ENCODE measurements around the gene EMX2. TPM values are rescaled to one million over a fixed set of nuclear protein-coding genes. Genes with fewer than 3 reads are reported as not detected.

The EMX2 gene
- total and polyA plus RNA-seq, 4 donors, result 1.5 to 1.6 TPM; not detected in 2

- Histone ChIP-seq H3K4me3 (ENCODE audit: low read length in 2 of 2) (no peak overlapping the region), H3K27me3 (ENCODE audit: control insufficient read depth in 1 of 2, insufficient read depth in 2 of 2, low read length in 1 of 2) (peaks cover 0 to 2% of the 10 kb centered on the region in 2 donors)
These were observed 13.8 kb downstream of the EMX2 start for GRCh38 chr10:117556356-117556755.

GRCh38 chr10:117559712-117560111 lies 17.2 kb downstream of the EMX2 start:
- no peaks in the 10 kb centered on the region for H3K4me1 ChIP-seq (ENCODE audit: control insufficient read depth in 1 of 2, insufficient read depth in 2 of 2, low read length in 2 of 2)
- 80 to 83% methylated on average over 4 of the region's 4 CpGs for WGBS, 2 donors
- no peak overlapping the region for H3K4me3 ChIP-seq (ENCODE audit: low read length in 2 of 2)
- no peak for DNase-seq
- H3K36me3 ChIP-seq (ENCODE audit: control insufficient read depth in 1 of 2, insufficient read depth in 2 of 2, low read length in 1 of 2), result no peaks in the 10 kb centered on the region
- peaks cover 0 to 2% of the 10 kb centered on the region in 2 donors for H3K27me3 ChIP-seq (ENCODE audit: control insufficient read depth in 1 of 2, insufficient read depth in 2 of 2, low read length in 1 of 2)
- no peak for ATAC-seq (ENCODE audit: low FRiP score)
- intact Hi-C loops (cut with DNase I), result no loop called here
- H3K9me3 ChIP-seq (ENCODE audit: control insufficient read depth, low read length), result no peaks in the 10 kb centered on the region
- no peak overlapping the region for H3K27ac ChIP-seq (ENCODE audit: low read depth in 1 of 2, low read length in 2 of 2)

More at GRCh38 chr10:117556356-117556755, 13.8 kb downstream of the EMX2 start:
- no peaks in the 10 kb centered on the region for H3K4me1 ChIP-seq (ENCODE audit: control insufficient read depth in 1 of 2, insufficient read depth in 2 of 2, low read length in 2 of 2)
- ATAC-seq (ENCODE audit: low FRiP score) (no peak), DNase-seq (no peak)
- H3K9me3 ChIP-seq (ENCODE audit: control insufficient read depth, low read length), result no peaks in the 10 kb centered on the region
- no peak overlapping the region for H3K27ac ChIP-seq (ENCODE audit: low read depth in 1 of 2, low read length in 2 of 2)
- 90 to 91% methylated on average over 5 of the region's 5 CpGs for WGBS, 2 donors
- intact Hi-C loops (cut with DNase I), result no loop called here
- H3K36me3 ChIP-seq (ENCODE audit: control insufficient read depth in 1 of 2, insufficient read depth in 2 of 2, low read length in 1 of 2), result no peaks in the 10 kb centered on the region

- ATAC-seq (ENCODE audit: low FRiP score) (no peak), DNase-seq (no peak)
- Histone ChIP-seq H3K4me1 (ENCODE audit: control insufficient read depth in 1 of 2, insufficient read depth in 2 of 2, low read length in 2 of 2) (no peaks in the 10 kb centered on the region), H3K27me3 (ENCODE audit: control insufficient read depth in 1 of 2, insufficient read depth in 2 of 2, low read length in 1 of 2) (peaks cover 0 to 2% of the 10 kb centered on the region in 2 donors), H3K4me3 (ENCODE audit: low read length in 2 of 2) (no peak overlapping the region), H3K9me3 (ENCODE audit: control insufficient read depth, low read length) (no peaks in the 10 kb centered on the region), H3K27ac (ENCODE audit: low read depth in 1 of 2, low read length in 2 of 2) (no peak overlapping the region), H3K36me3 (ENCODE audit: control insufficient read depth in 1 of 2, insufficient read depth in 2 of 2, low read length in 1 of 2) (no peaks in the 10 kb centered on the region)
- intact Hi-C loops (cut with DNase I), result no loop called here
- 77 to 88% methylated on average over 2 of the region's 2 CpGs for WGBS, 2 donors
These were observed 18.4 kb downstream of the EMX2 start for GRCh38 chr10:117560942-117561341.

GRCh38 chr10:117562220-117562619 lies 19.7 kb downstream of the EMX2 start:
- Histone ChIP-seq H3K27ac (ENCODE audit: low read depth in 1 of 2, low read length in 2 of 2) (no peak overlapping the region), H3K4me1 (ENCODE audit: control insufficient read depth in 1 of 2, insufficient read depth in 2 of 2, low read length in 2 of 2) (no peaks in the 10 kb centered on the region), H3K4me3 (ENCODE audit: low read length in 2 of 2) (no peak overlapping the region), H3K36me3 (ENCODE audit: control insufficient read depth in 1 of 2, insufficient read depth in 2 of 2, low read length in 1 of 2) (no peaks in the 10 kb centered on the region), H3K9me3 (ENCODE audit: control insufficient read depth, low read length) (no peaks in the 10 kb centered on the region), H3K27me3 (ENCODE audit: control insufficient read depth in 1 of 2, insufficient read depth in 2 of 2, low read length in 1 of 2) (peaks cover 0 to 2% of the 10 kb centered on the region in 2 donors)
- WGBS, 2 donors, result 88 to 89% methylated on average over 7 of the region's 7 CpGs
- DNase-seq (peak in 1 of 2 donors; percentile 58), ATAC-seq (ENCODE audit: low FRiP score) (no peak)
- intact Hi-C loops (cut with DNase I), result no loop called here

GRCh38 chr10:117562896-117563737 lies 20.6 kb downstream of the EMX2 start:
- no peak overlapping the region for H3K4me3 ChIP-seq (ENCODE audit: low read length in 2 of 2)
- intact Hi-C loops (cut with DNase I), result no loop called here
- ATAC-seq (ENCODE audit: low FRiP score), result no peak
- H3K9me3 ChIP-seq (ENCODE audit: control insufficient read depth, low read length), result no peaks in the 10 kb centered on the region
- H3K27me3 ChIP-seq (ENCODE audit: control insufficient read depth in 1 of 2, insufficient read depth in 2 of 2, low read length in 1 of 2), result peaks cover 0 to 2% of the 10 kb centered on the region in 2 donors
- no peak for DNase-seq
- WGBS, 2 donors, result 80 to 85% methylated on average over 9 of the region's 9 CpGs
- no peaks in the 10 kb centered on the region for H3K36me3 ChIP-seq (ENCODE audit: control insufficient read depth in 1 of 2, insufficient read depth in 2 of 2, low read length in 1 of 2)
- H3K4me1 ChIP-seq (ENCODE audit: control insufficient read depth in 1 of 2, insufficient read depth in 2 of 2, low read length in 2 of 2), result no peaks in the 10 kb centered on the region
- H3K27ac ChIP-seq (ENCODE audit: low read depth in 1 of 2, low read length in 2 of 2), result no peak overlapping the region

GRCh38 chr10:117563780-117564179 lies 21.2 kb downstream of the EMX2 start:
- Histone ChIP-seq H3K27me3 (ENCODE audit: control insufficient read depth in 1 of 2, insufficient read depth in 2 of 2, low read length in 1 of 2) (peaks cover 0 to 2% of the 10 kb centered on the region in 2 donors), H3K4me3 (ENCODE audit: low read length in 2 of 2) (no peak overlapping the region), H3K27ac (ENCODE audit: low read depth in 1 of 2, low read length in 2 of 2) (no peak overlapping the region), H3K4me1 (ENCODE audit: control insufficient read depth in 1 of 2, insufficient read depth in 2 of 2, low read length in 2 of 2) (no peaks in the 10 kb centered on the region), H3K9me3 (ENCODE audit: control insufficient read depth, low read length) (no peaks in the 10 kb centered on the region), H3K36me3 (ENCODE audit: control insufficient read depth in 1 of 2, insufficient read depth in 2 of 2, low read length in 1 of 2) (no peaks in the 10 kb centered on the region)
- ATAC-seq (ENCODE audit: low FRiP score) (no peak), DNase-seq (peak in 1 of 2 donors; percentile 66)
- intact Hi-C loops (cut with DNase I), result no loop called here
- WGBS, 2 donors, result 74 to 79% methylated on average over 10 of the region's 10 CpGs

GRCh38 chr10:117565068-117565467 lies 22.5 kb downstream of the EMX2 start:
- Histone ChIP-seq H3K27me3 (ENCODE audit: control insufficient read depth in 1 of 2, insufficient read depth in 2 of 2, low read length in 1 of 2) (peaks cover 0 to 2% of the 10 kb centered on the region in 2 donors), H3K4me3 (ENCODE audit: low read length in 2 of 2) (no peak overlapping the region), H3K9me3 (ENCODE audit: control insufficient read depth, low read length) (no peaks in the 10 kb centered on the region), H3K36me3 (ENCODE audit: control insufficient read depth in 1 of 2, insufficient read depth in 2 of 2, low read length in 1 of 2) (no peaks in the 10 kb centered on the region), H3K4me1 (ENCODE audit: control insufficient read depth in 1 of 2, insufficient read depth in 2 of 2, low read length in 2 of 2) (no peaks in the 10 kb centered on the region), H3K27ac (ENCODE audit: low read depth in 1 of 2, low read length in 2 of 2) (no peak overlapping the region)
- ATAC-seq (ENCODE audit: low FRiP score) (no peak), DNase-seq (no peak)
- 35 to 37% methylated on average over 3 of the region's 3 CpGs for whole genome bisulfite sequencing, 2 donors
- intact Hi-C loops (cut with DNase I), result no loop called here

GRCh38 chr10:117568334-117568733 lies 25.8 kb downstream of the EMX2 start:
- Histone ChIP-seq H3K36me3 (ENCODE audit: control insufficient read depth in 1 of 2, insufficient read depth in 2 of 2, low read length in 1 of 2) (no peaks in the 10 kb centered on the region), H3K27me3 (ENCODE audit: control insufficient read depth in 1 of 2, insufficient read depth in 2 of 2, low read length in 1 of 2) (peaks cover 0 to 2% of the 10 kb centered on the region in 2 donors), H3K4me3 (ENCODE audit: low read length in 2 of 2) (no peak overlapping the region), H3K27ac (ENCODE audit: low read depth in 1 of 2, low read length in 2 of 2) (no peak overlapping the region), H3K4me1 (ENCODE audit: control insufficient read depth in 1 of 2, insufficient read depth in 2 of 2, low read length in 2 of 2) (no peaks in the 10 kb centered on the region), H3K9me3 (ENCODE audit: control insufficient read depth, low read length) (no peaks in the 10 kb centered on the region)
- ATAC-seq (ENCODE audit: low FRiP score) (no peak), DNase-seq (no peak)
- intact Hi-C loops (cut with DNase I), result no loop called here
- 37 to 45% methylated on average over 7 of the region's 7 CpGs for WGBS, 2 donors
